T-helper 17 cell (primary cell): ENCODE measurements around the gene BBS9. TPM values are rescaled to one million over a fixed set of nuclear protein-coding genes. Genes with fewer than 3 reads are reported as not detected.
"Not testable (repeated sequence)": the region's sequence is repeated elsewhere in the genome, so short reads cannot be mapped to it uniquely, and the experiment has no call there.

Source experiments
- ATAC-seq: fragments of 150-1000 bp; cut with Tn5 transposase; 2 replicates; pipeline ENCODE4 v1.10.0; 2021; ENCODE audit warnings: mild to moderate bottlenecking, moderate library complexity
- DNase-seq, 3 donors: peaks; one replicate each; pipeline versions ENCODE4 v3.0.0 to v3.0.0-alpha.2; 2020 to 2021
- H3K9me3 ChIP-seq: one replicate; pipeline ENCODE4 v1.7.0; 2013; ENCODE audit warnings: low read length, mild to moderate bottlenecking; ENCODE audit not compliant: control insufficient read depth, poor library complexity, severe bottlenecking
- H3K27ac Mint-ChIP-seq: one replicate; pipeline ENCODE4 v1.8.0; 2022; ENCODE audit warnings: mild to moderate bottlenecking, moderate library complexity, mixed read lengths
- H3K27me3 Mint-ChIP-seq: one replicate; pipeline ENCODE4 v1.8.0; 2022; ENCODE audit warnings: mixed read lengths
- H3K36me3 Mint-ChIP-seq: one replicate; pipeline ENCODE4 v1.8.0; 2022; ENCODE audit warnings: low read depth, mixed read lengths
- H3K4me1 Mint-ChIP-seq: one replicate; pipeline ENCODE4 v1.8.0; 2022; ENCODE audit warnings: mild to moderate bottlenecking, mixed read lengths
- H3K4me3 Mint-ChIP-seq: one replicate; pipeline ENCODE4 v1.8.0; 2022; ENCODE audit warnings: mild to moderate bottlenecking, moderate library complexity, mixed read lengths
- total RNA-seq, 4 donors: library from RNA in 2 of 4; stranded (reverse) in 2 of 4; gene quantifications; one replicate each; pipeline ENCODE4 v1.2.3 and lab custom pipeline; 2022 to 2026

Gene BBS9
- total RNA-seq (10 to 100 TPM; 23.4 to 25.3 TPM), total RNA-seq (lab: John Stamatoyannopoulos, UW) (21.2 to 39.9 reads per million in 2 donors)

DNA sequence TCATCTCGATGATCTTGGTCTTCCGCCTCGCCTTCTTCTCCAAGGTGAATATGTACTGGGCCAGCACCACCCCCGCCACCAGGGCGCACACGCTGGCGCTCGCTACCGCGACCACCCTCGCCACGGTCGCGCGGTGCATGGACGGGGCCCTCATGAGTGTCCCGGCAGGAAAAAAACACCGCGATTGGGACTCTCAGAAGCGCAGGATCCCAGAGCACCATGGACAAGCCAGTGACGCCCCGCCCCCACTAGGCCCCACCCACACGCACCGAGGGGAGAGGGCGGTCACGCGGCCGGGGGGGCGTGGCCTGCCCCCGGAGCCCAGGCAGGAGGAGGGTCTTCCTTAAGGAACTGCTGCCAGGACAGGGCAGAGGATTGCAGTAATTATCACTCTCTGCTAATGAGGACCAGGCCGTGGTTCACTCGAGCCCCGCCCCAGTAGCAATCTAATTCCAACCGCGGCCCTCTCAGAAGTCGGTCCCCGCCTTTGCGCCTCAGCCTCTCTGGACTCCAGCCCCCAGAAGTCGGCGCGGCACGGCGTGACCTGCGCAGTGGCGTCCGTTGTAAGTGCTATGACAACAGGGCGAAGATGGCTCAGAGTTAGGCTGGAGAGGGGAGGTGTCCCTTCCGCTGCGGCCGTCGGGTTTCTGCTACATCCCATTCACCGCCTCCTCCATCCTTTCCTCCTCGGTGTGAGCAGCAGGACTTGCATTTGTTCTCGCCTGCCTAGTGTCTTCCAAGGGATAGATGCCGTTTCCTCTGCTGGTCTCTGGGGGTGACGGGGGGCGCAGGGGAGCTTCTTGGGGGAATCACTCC lies at the start of gene BBS9:
Gene BBS9 (plus strand): TSS at position 575 of the 816 bp plus-strand sequence. CDS start 16,689 bp downstream, outside the sequence.
- H3K27ac Mint-ChIP-seq, result peak within 1 kb of the TSS; percentile 90
- peak within 1 kb of the TSS; percentile 95 for H3K4me3 Mint-ChIP-seq
- no peaks in the 10 kb centered on the region for H3K9me3 ChIP-seq
- H3K27me3 Mint-ChIP-seq, result no peaks in the 10 kb centered on the region
- DNase-seq, result peak; percentile 82 to 88 (median 86)
- H3K4me1 Mint-ChIP-seq, result peaks cover 20% of the 10 kb centered on the region
- H3K36me3 Mint-ChIP-seq, result no peaks in the 10 kb centered on the region
- ATAC-seq, result peak; percentile 97

DNA sequence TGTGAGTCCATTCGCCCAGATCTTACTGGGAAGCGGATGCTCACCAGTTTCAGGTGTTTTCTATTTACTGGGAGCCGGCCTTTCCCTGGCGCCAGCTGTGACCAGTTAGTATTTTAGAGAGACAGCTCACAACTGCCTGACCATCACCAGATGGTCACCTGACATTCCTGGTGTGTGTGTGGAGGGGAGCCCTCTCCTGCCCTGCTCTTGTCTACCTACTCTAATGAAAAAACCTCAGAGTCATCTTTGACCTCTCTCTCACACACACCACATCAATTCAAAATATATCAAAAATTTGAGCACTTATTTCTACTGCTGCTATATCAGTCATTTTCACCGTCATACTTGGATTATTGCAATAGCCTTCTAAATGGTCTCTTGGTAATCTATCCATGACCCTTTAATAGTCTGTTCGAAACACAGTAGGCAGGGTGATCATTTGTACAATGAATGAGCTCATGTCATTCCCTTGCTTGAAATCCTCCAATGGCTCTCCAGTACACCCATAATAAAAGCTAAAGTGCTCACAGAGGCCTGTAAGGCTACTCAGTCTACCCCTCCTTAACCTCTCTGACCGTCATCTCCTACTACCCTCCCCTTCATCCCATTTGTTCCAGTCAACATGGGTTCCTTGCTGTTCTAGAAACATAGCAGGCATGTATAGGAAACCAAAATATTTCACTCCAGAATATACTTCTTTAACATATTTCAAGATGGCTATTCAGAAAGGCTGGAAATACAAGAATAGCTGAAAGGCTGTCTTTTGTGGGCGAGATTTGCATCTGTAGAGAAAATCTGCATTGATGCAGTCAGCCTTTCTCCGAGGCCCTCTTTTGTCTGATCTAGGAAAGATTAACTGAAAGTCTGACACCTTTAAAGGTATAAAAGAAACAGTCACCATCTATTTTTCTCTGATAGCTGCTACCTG lies 49.3 kb upstream of the BBS9 start:
- DNase-seq, result no peak
- H3K9me3 ChIP-seq, result no peaks in the 10 kb centered on the region
- no peaks in the 10 kb centered on the region for H3K27me3 Mint-ChIP-seq

DNA sequence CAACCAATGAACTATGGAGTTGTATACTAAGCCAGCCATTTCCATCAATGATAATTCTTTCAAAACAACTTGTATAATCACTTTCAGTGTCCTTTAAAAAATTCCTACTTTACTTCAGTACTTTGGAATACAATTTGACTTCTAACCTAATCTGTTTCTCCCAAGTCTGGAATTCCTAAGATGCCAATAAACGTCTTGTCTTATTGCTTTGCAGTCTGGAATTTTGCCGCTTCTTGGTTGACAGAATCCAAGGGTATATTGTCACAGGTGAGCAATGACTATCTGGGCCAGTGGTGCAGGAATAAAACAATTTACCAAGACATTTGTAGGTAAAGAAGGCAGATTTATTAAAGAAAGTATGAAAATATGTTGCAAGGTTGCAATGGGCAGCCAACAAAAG lies 42.0 kb upstream of the BBS9 start:
- H3K9me3 ChIP-seq, result no peaks in the 10 kb centered on the region
- Mint-ChIP-seq H3K27me3 (no peaks in the 10 kb centered on the region), H3K36me3 (no peaks in the 10 kb centered on the region), H3K4me1 (no peaks in the 10 kb centered on the region), H3K27ac (no peak overlapping the region), H3K4me3 (no peak overlapping the region)
- ATAC-seq (no peak), DNase-seq (no peak)

More for the DNA sequence above, 49.3 kb upstream of the BBS9 start:
- H3K36me3 Mint-ChIP-seq, result no peaks in the 10 kb centered on the region
- H3K4me3 Mint-ChIP-seq, result no peak overlapping the region
- no peak overlapping the region for H3K27ac Mint-ChIP-seq
- ATAC-seq, result no peak
- H3K4me1 Mint-ChIP-seq, result peaks cover 12% of the 10 kb centered on the region

DNA sequence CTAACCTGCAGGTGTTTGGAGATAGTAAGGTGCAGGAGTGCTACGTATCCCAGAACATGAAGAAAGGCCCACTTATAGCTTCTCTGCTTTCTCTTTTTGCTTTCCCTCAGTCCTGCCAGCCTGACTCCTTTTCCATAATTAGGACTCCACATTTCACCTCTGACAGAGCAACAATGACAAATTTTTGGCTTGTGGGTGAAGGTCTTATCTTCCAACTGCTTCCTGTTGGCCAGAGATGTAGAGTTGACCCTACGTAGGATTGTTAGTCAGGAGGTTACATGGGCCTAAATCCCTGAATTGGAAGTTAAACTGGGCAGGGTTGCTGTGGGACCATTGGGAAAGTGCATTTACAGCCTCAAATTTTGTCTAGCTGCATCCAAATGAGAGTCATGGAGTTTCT lies 41.5 kb upstream of the BBS9 start:
- DNase-seq, result no peak
- H3K9me3 ChIP-seq, result no peaks in the 10 kb centered on the region
- Mint-ChIP-seq H3K27me3 (no peaks in the 10 kb centered on the region), H3K4me1 (peaks cover 1% of the 10 kb centered on the region), H3K27ac (no peak overlapping the region), H3K36me3 (peaks cover 3% of the 10 kb centered on the region), H3K4me3 (no peak overlapping the region)
- ATAC-seq, result no peak

DNA sequence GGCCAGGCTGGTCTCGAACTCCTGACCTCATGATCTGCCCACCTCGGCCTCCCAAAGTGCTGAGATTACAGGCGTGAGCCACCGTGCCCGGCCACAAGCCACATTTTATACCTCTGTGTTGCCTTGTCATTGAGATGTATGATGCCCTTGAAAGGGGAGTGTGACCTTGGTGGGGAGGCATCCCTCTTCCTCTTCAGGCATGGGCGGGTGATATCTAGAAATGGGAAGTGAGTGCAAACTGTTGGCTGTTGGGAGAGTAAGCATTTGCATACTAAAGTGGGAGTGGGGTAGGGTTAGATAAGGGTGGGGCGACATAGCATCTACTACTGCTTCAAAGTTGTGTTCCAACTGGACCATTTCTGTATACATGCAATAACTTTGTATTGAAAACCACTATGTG lies 40.2 kb upstream of the BBS9 start:
- DNase-seq, result no peak
- no peak overlapping the region for H3K27ac Mint-ChIP-seq
- H3K36me3 Mint-ChIP-seq, result peaks cover 4% of the 10 kb centered on the region
- peaks cover 2% of the 10 kb centered on the region for H3K4me1 Mint-ChIP-seq
- H3K9me3 ChIP-seq, result no peaks in the 10 kb centered on the region
- H3K27me3 Mint-ChIP-seq, result no peaks in the 10 kb centered on the region
- no peak for ATAC-seq
- no peak overlapping the region for H3K4me3 Mint-ChIP-seq

DNA sequence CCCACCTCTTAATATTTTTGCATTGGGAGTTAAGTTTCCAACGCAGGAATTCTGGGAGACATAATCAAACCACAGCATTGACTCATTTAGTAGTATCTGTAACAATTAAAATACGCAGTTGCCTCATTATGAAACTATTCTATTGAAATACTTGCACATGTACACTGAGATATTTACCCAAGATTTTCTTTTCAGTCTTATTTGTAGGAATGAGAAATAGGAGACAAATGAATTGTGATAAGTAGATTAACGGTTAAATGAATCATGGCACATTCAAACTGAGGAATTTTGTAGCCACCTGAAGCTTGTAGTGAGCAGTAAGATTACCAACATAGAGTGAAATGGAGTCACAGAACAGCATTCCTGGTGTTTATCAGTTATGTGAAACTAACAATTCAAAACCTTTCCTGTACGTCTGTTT lies 38.2 kb upstream of the BBS9 start:
- ATAC-seq, result no peak
- no peak for DNase-seq
- Mint-ChIP-seq H3K27ac (peak overlapping the region; percentile 70), H3K4me3 (no peak overlapping the region), H3K4me1 (peaks cover 2% of the 10 kb centered on the region), H3K27me3 (no peaks in the 10 kb centered on the region), H3K36me3 (peaks cover 4% of the 10 kb centered on the region)
- H3K9me3 ChIP-seq, result no peaks in the 10 kb centered on the region

DNA sequence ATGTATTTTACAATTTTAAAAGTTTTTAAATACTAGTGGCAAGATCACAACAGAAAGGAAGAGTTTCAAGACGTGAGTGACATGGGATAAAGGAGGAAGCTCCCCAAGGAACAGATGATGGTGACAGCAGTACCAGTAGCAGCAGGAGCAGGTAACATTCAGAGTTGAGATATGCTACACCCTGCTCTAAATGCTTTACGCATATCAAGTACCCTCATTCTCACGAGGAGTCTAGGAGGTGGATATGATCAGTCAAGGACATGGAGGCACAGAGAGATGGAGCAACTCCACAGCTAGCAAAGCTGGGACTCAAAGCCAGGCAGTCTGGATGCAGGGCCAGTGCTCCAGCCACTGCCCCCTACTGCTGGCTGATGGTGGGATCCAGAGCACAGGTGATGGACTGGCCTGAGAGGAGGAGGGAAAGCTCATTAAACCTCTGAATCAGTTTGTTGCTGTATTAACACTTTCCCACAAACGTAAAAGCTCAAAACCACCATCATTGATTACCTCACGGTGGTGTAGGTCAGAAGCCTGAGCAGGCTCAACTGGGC lies 37.6 kb upstream of the BBS9 start:
- H3K4me3 Mint-ChIP-seq, result no peak overlapping the region
- H3K9me3 ChIP-seq, result no peaks in the 10 kb centered on the region
- H3K36me3 Mint-ChIP-seq, result peaks cover 4% of the 10 kb centered on the region
- DNase-seq (no peak), ATAC-seq (no peak)
- peak overlapping the region; percentile 70 for H3K27ac Mint-ChIP-seq
- H3K4me1 Mint-ChIP-seq, result peaks cover 2% of the 10 kb centered on the region
- H3K27me3 Mint-ChIP-seq, result no peaks in the 10 kb centered on the region

DNA sequence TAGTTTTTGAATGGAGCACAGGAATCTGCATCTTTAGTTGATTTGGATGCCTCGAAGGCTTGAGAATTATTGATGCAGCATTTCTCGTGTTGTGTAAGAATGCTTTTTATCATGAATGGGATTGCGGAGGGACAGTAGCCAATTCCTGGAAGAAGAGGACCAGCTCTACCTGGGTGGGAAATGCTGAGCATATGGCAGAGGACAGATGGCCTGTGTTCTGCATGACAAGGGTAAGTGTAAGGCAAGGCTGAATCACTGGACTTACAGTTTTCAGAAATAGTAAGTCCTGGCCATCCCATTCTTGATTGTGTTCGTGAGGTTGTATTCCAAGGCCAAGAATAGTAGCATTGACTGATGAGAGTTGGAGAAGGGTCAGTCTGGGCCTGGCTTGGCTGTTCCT lies 36.1 kb upstream of the BBS9 start:
- H3K9me3 ChIP-seq, result no peaks in the 10 kb centered on the region
- H3K27ac Mint-ChIP-seq, result no peak overlapping the region
- H3K4me3 Mint-ChIP-seq, result no peak overlapping the region
- H3K4me1 Mint-ChIP-seq, result peaks cover 2% of the 10 kb centered on the region
- ATAC-seq (no peak), DNase-seq (no peak)
- peaks cover 4% of the 10 kb centered on the region for H3K36me3 Mint-ChIP-seq
- H3K27me3 Mint-ChIP-seq, result no peaks in the 10 kb centered on the region

DNA sequence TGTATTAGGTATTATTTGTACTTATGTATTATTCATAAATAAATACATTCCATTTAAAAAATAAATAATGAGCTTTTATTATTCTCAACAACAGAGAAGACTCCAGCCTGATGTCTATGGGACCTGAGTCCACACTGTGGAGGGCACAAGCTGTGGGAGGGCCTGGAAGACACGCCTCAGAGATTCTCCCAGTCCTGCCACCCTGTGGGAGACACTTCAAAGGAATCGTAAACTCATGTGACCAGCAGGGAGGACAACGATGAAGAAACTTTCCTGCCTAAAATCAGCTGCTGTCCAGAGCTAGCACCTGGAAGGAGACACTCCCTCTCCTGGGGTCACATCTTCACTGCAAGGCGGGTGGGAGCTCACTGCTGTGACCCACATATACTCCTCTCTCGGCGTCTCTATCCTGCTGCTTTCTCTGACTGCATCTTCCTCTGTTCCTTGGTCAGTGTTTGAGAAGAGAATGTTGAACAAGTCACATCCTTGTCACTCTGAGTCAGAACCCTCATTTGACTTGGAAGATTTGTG lies 34.6 kb upstream of the BBS9 start:
- H3K27ac Mint-ChIP-seq, H3K4me1 Mint-ChIP-seq, H3K27me3 Mint-ChIP-seq, ATAC-seq, H3K4me3 Mint-ChIP-seq, H3K9me3 ChIP-seq, H3K36me3 Mint-ChIP-seq, DNase-seq: not testable (repeated sequence)

DNA sequence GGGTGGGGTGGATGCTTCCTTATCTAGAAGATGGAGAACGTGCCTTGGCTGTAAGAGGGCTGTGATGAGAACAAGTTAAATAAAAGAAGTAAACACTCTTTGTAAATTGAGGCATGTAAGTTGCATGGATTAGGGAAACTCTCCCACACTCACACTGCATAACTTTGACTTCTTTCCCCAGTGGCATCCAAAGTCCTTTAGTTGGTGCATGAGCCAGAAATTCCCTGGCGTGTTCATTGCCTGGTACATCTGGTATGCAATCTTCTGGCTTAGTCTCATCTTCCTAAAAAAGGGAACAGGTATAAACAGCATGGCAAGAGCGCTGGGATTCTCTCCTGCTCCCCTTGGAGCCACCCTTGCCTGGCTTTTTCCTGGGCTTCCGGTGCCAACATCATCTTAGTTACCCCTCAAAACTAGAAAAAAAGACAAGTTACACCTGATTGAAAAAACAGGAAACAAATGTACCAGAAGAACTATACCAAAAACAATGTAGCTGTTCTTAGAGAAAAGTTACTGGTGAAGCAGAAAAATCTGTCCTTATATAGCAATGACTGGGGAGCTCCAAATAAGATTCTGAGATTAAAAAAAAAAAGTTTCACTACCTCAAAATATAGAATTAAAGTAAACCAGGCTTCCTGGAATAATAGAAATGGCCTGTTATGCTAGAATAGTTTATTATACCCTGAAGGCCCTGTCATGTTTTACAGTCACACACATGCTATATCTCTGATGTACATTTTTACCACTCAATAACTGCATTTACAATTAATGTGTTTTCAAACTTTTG lies 30.0 kb upstream of the BBS9 start:
- Mint-ChIP-seq H3K27me3 (no peaks in the 10 kb centered on the region), H3K27ac (peak overlapping the region; percentile 54), H3K36me3 (no peaks in the 10 kb centered on the region), H3K4me3 (no peak overlapping the region), H3K4me1 (peaks cover 16% of the 10 kb centered on the region)
- H3K9me3 ChIP-seq, result no peaks in the 10 kb centered on the region
- DNase-seq, result no peak
- ATAC-seq, result no peak

DNA sequence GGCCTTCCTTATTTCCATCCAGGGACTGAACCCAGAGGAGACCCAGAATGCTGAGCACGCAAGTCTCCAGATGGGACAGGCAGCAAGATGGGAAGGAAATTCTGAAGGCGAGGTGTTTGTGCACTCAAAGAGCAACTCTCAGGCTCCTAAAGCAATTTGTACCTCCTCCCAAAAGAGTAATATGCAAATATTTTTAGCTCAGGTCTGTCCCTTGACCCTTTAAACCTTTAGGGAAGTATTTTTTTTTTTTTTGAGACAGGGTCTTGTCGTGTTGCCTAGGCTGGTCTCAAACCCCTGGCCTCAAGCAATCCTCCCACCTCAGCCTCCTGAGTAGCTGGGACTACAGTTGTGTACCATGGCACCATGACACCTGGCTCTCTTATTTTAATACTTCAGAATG lies 28.6 kb upstream of the BBS9 start:
- no peak for DNase-seq
- no peaks in the 10 kb centered on the region for H3K36me3 Mint-ChIP-seq
- H3K4me3 Mint-ChIP-seq, result no peak overlapping the region
- H3K9me3 ChIP-seq, result no peaks in the 10 kb centered on the region
- peak overlapping the region; percentile 54 for H3K27ac Mint-ChIP-seq
- no peak for ATAC-seq
- H3K27me3 Mint-ChIP-seq, result no peaks in the 10 kb centered on the region
- H3K4me1 Mint-ChIP-seq, result peaks cover 18% of the 10 kb centered on the region

DNA sequence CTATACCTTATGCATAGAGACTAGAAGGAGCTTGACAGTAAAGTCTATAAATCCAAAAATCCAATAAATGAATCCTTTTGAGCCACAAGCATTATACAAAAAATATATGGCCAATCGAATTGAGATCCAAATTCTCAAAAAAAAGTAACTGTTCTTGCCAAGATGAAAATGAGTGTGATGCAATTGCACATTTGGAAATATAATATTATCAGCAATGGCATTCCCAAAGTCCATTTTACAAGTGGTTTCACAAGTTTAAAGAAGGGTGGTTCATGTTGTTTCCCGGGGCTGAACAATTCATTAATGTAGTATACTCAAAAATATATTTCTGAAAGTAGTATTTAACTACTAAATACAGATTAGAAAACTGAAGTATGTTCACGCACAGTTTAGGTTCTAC lies 27.5 kb upstream of the BBS9 start:
- Mint-ChIP-seq H3K36me3 (no peaks in the 10 kb centered on the region), H3K4me1 (peaks cover 25% of the 10 kb centered on the region), H3K4me3 (no peak overlapping the region), H3K27ac (no peak overlapping the region), H3K27me3 (no peaks in the 10 kb centered on the region)
- DNase-seq (no peak), ATAC-seq (no peak)
- H3K9me3 ChIP-seq, result no peaks in the 10 kb centered on the region
